GM12878 (cell line): ENCODE data around the gene SOX18. TPM values are rescaled to one million over a fixed set of nuclear protein-coding genes. Genes with fewer than 3 reads are reported as not detected.

Source experiments
- ATAC-seq: fragments of 200-7000 bp; cut with Tn5 transposase; 3 replicates; pipeline ENCODE4 v1.9.1; 2020; ENCODE audit warnings: mild to moderate bottlenecking, moderate library complexity
- BruUV-seq: library from RNA; stranded (reverse); fragments of 400-500 nt; replicated peaks from 2 replicates; lab custom pipeline; 2021; lab: Mats Ljungman, UMichigan
- CTCF ChIA-PET: fragments of 300-600 bp; sonication (Branson Sonifier 250); formaldehyde crosslinking; extraction: SDS; loops from one replicate; lab custom pipeline; 2021; ENCODE audit warnings: inconsistent platforms; lab: Yijun Ruan, JAX
- POLR2A ChIA-PET: fragments of 350-600 bp; formaldehyde crosslinking; extraction: SDS; loops from one replicate; lab custom pipeline; 2021; ENCODE audit warnings: inconsistent platforms; lab: Charles Lee
- RAD21 ChIA-PET: fragments of 300-600 bp; sonication (Branson Sonifier 250); formaldehyde crosslinking; loops from one replicate; lab custom pipeline; 2023; ENCODE audit warnings: antibody characterized with exemption; ENCODE audit not compliant: unreplicated experiment; lab: Charles Lee
- SMC1A ChIA-PET: fragments of 300-600 bp; sonication (Branson Sonifier 250); formaldehyde crosslinking; loops from one replicate; lab custom pipeline; 2023; ENCODE audit not compliant: unreplicated experiment, uncharacterized antibody; lab: Charles Lee
- DNase-seq: peaks from one replicate; pipeline ENCODE4 v3.0.0-alpha.2; 2011; ENCODE audit warnings: low read depth, low spot score
- FAIRE-seq: peaks from 3 replicates; lab custom pipeline; 2011; peaks lifted over from hg19 to GRCh38; lab: Jason Lieb, UNC
- H2AFZ ChIP-seq: 2 replicates; pipeline ENCODE4 v1.6.0; 2011; ENCODE audit warnings: low read depth, low read length, control low read depth; ENCODE audit not compliant: control insufficient read depth
- H3K27ac ChIP-seq: 2 replicates; pipeline ENCODE4 v1.5.1; 2011; ENCODE audit warnings: control low read depth; ENCODE audit not compliant: control insufficient read depth, insufficient read depth
- H3K27me3 ChIP-seq, 2 experiments: replicated peaks in 1 of 2; 2 replicates each; pipeline versions ENCODE4 v1.6.0 to v1.6.1; 2011; ENCODE audit warnings: low read length in 1 of 2; ENCODE audit not compliant: control insufficient read depth in 2 of 2, insufficient read depth in 2 of 2
- H3K36me3 ChIP-seq, 2 experiments: 2 replicates each; pipeline ENCODE4 v1.5.1; 2011; ENCODE audit warnings: low read length in 1 of 2; ENCODE audit not compliant: control insufficient read depth in 2 of 2, insufficient read depth in 2 of 2
- H3K4me1 ChIP-seq: 2 replicates; pipeline ENCODE4 v1.6.1; 2011; ENCODE audit warnings: mild to moderate bottlenecking, low read length, moderate library complexity, mixed read lengths; ENCODE audit not compliant: control insufficient read depth, insufficient read depth
- H3K4me2 ChIP-seq: 2 replicates; pipeline ENCODE4 v1.6.0; 2011; ENCODE audit warnings: control low read depth; ENCODE audit not compliant: control insufficient read depth, insufficient read depth
- H3K4me3 ChIP-seq: fragments of 200-600 bp; sonication (generic); 2 replicates; pipeline ENCODE4 v1.5.1; 2016
- H3K79me2 ChIP-seq: 2 replicates; pipeline ENCODE4 v1.6.0; 2011; ENCODE audit warnings: low read length; ENCODE audit not compliant: control insufficient read depth, insufficient read depth
- H3K9ac ChIP-seq: 2 replicates; pipeline ENCODE4 v1.8.0; 2011; ENCODE audit warnings: low read length, control low read depth, mixed read lengths; ENCODE audit not compliant: control insufficient read depth, insufficient read depth
- H3K9me3 ChIP-seq: replicated peaks from 3 replicates; pipeline ENCODE4 v1.5.1; 2011; ENCODE audit warnings: mild to moderate bottlenecking, low read length; ENCODE audit not compliant: control insufficient read depth, insufficient read depth
- H4K20me1 ChIP-seq: 2 replicates; pipeline ENCODE4 v1.6.0; 2011; ENCODE audit not compliant: control insufficient read depth, insufficient read depth
- CTCF ChIP-seq, 3 experiments: IDR thresholded peaks in 2 of 3; conservative IDR thresholded peaks in 1 of 3; 2 replicates each; pipeline ENCODE4 v1.5.1; 2011; ENCODE audit warnings: low read depth in 3 of 3, low read length in 3 of 3, mild to moderate bottlenecking in 3 of 3, control low read depth in 2 of 3, moderate library complexity in 2 of 3, inconsistent platforms in 1 of 3, mixed read lengths in 1 of 3; ENCODE audit not compliant: control insufficient read depth in 2 of 3, insufficient read depth in 1 of 3; ENCODE audit errors: extremely low read depth in 1 of 3
- HDGF ChIP-seq: fragments of 450-650 bp; IDR thresholded peaks from 2 replicates; pipeline ENCODE4 v1.6.1; 2016; ENCODE audit warnings: antibody characterized with exemption
- IKZF2 ChIP-seq, 2 experiments: fragments of 450-650 bp; IDR thresholded peaks; 2 replicates each; pipeline ENCODE4 v1.6.1; 2017; ENCODE audit warnings: mild to moderate bottlenecking in 2 of 2, moderate library complexity in 2 of 2
- IRF4 ChIP-seq: IDR thresholded peaks from 2 replicates; pipeline ENCODE4 v1.6.1; 2011; ENCODE audit warnings: low read depth, low read length
- MEF2B ChIP-seq: fragments of 450-650 bp; IDR thresholded peaks from 2 replicates; pipeline ENCODE4 v1.6.1; 2018; ENCODE audit warnings: mild to moderate bottlenecking, moderate library complexity; ENCODE audit not compliant: partially characterized antibody, poor library complexity, severe bottlenecking
- MTA2 ChIP-seq: fragments of 450-650 bp; IDR thresholded peaks from 2 replicates; pipeline ENCODE4 v1.6.1; 2016; ENCODE audit warnings: low read depth, mild to moderate bottlenecking, moderate library complexity
- MYB ChIP-seq: fragments of 150-350 bp; IDR thresholded peaks from 2 replicates; pipeline ENCODE4 v1.6.1; 2014; ENCODE audit warnings: mild to moderate bottlenecking, low read depth, low read length, borderline replicate concordance
- NFYA ChIP-seq: IDR thresholded peaks from 2 replicates; pipeline ENCODE4 v1.6.1; 2011; ENCODE audit warnings: low read depth, mild to moderate bottlenecking, low read length, improper control_type of control experiment, borderline replicate concordance
- PAX5 ChIP-seq: IDR thresholded peaks from 2 replicates; pipeline ENCODE4 v1.6.1; 2011; ENCODE audit warnings: low read depth, low read length, borderline replicate concordance
- PML ChIP-seq: IDR thresholded peaks from 2 replicates; pipeline ENCODE4 v1.6.1; 2012; ENCODE audit warnings: low read length, inconsistent platforms
- RAD21 ChIP-seq: IDR thresholded peaks from 2 replicates; pipeline ENCODE4 v1.6.1; 2011; ENCODE audit warnings: mild to moderate bottlenecking, low read depth, low read length, moderate library complexity; ENCODE audit not compliant: insufficient read depth
- SUZ12 ChIP-seq: fragments of 200-600 bp; sonication (generic); IDR thresholded peaks from one replicate; pipeline ENCODE4 v1.6.1; 2018; ENCODE audit warnings: antibody characterized with exemption, mild to moderate bottlenecking; ENCODE audit not compliant: unreplicated experiment
- TARDBP ChIP-seq: IDR thresholded peaks from 2 replicates; pipeline ENCODE4 v1.6.1; 2016; ENCODE audit warnings: borderline replicate concordance
- ZNF274 ChIP-seq: IDR thresholded peaks from one replicate; pipeline ENCODE4 v1.8.0; 2011; ENCODE audit not compliant: insufficient read length, insufficient read depth
- WGBS: methylation state at CpG from one replicate; pipeline ENCODE4 v1.1.6; 2016; ENCODE audit warnings: low lambda C conversion rate; ENCODE audit not compliant: insufficient replicate concordance, insufficient coverage; ENCODE audit errors: missing lambda C conversion rate; 5-methylcytosine and 5-hydroxymethylcytosine counted together
- in situ Hi-C: fragments of 300-500 bp; cut with MboI; formaldehyde crosslinking; loops from 9 replicates; pipeline ENCODE4 v1.14.3; 2018; ENCODE audit warnings: mixed read lengths
- intact Hi-C: fragments of 100-400 bp; cut with micrococcal nuclease; formaldehyde crosslinking; loops from one replicate; pipeline ENCODE4 v1.14.2; 2022; ENCODE audit not compliant: unreplicated experiment
- polyA plus RNA-seq, 11 experiments: library from polyadenylated mRNA; depleted of rRNA in 4 of 11; unstranded in 6 of 11; stranded (reverse) in 5 of 11; fragments of >200 nt; fragmentation: Nextera tagmentation in 4 of 11; fragmentation: Illumina TruSeq in 1 of 11; extraction: Ambion mirVana in 4 of 11; extraction: Trizol in 1 of 11; gene quantifications; 1 replicate in 1 of 11; 2 replicates in 10 of 11; pipeline versions ENCODE4 v1.2.1 to v1.2.3, GENCODE V29; 2011 to 2016; ENCODE audit warnings: inconsistent platforms in 2 of 11, missing spikeins in 2 of 11, low read depth in 1 of 11
- total RNA-seq, 4 experiments: library from RNA; depleted of rRNA in 3 of 4; stranded (reverse); fragments of >200 nt in 3 of 4; fragmentation: Illumina TruSeq in 1 of 4; extraction: Trizol in 1 of 4; gene quantifications; 2 replicates each; pipeline versions ENCODE4 v1.2.1 to v1.2.3, GENCODE V29; 2013 to 2021

Gene SOX18
- total and polyA plus RNA-seq, 10 of the 15 experiments (the other 5 are each of a cell fraction or from before 2014, with no cell fraction given): 0.05 to 5.6 (median 0.28) TPM; not detected in 3

- no peak for TF ChIP-seq SUZ12
- TF ChIP-seq MTA2: no peak
- no peak for TF ChIP-seq PML
Observed at GRCh38 chr20:64052326-64052722, 2.9 kb upstream of the SOX18 start (continued).

- Histone ChIP-seq H3K9me3 (no peaks in the 10 kb centered on the region), H4K20me1 (no peaks in the 10 kb centered on the region), H2AFZ (no peak overlapping the region), H3K27ac (no peak overlapping the region), H3K79me2 (no peaks in the 10 kb centered on the region), H3K27me3 (peaks cover 4 to 8% of the 10 kb centered on the region in 2 experiments; a peak in 3 of 4 replicates), H3K9ac (no peak overlapping the region), H3K4me3 (no peak overlapping the region), H3K36me3 (no peaks in the 10 kb centered on the region), H3K4me2 (no peak overlapping the region), H3K4me1 (peaks cover 28% of the 10 kb centered on the region)
- no TSS peak for BruUV-seq
- WGBS: 33% methylated on average over 9 of the region's 15 CpGs
- in situ Hi-C loops: no loop called here
- ATAC-seq: no peak
- ChIA-PET RAD21 (interaction anchor here (7.1 kb wide), 1 partner anchor 12 kb away, joined by 78 read pairs; no protein-coding TSS in a partner anchor), CTCF (interaction anchor here (2.2 to 9.2 kb wide), 3 partner anchors 10 to 18 kb away, joined by 5 to 108 read pairs (median 10); no protein-coding TSS in a partner anchor), SMC1A (no interaction called here), POLR2A (interaction anchor here (0.6 kb wide), 1 partner anchor 11 kb away, joined by 3 read pairs; no protein-coding TSS in a partner anchor)
- TF ChIP-seq PAX5 (no peak), TARDBP (no peak), IRF4 (no peak), IKZF2 (IDR thresholded peaks at IDR 0.05) (no peak), CTCF (IDR thresholded peaks at IDR 0.05 in 2 of 3, conservative IDR thresholded peaks at IDR 0.05 in 1 of 3; ENCODE audit: control insufficient read depth in 2 of 3, extremely low read depth in 1 of 3, insufficient read depth in 1 of 3, low read depth in 3 of 3, low read length in 3 of 3) (no peak), ZNF274 (no peak), NFYA (no peak), RAD21 (no peak), HDGF (no peak), MEF2B (no peak), MYB (no peak)
- DNase-seq: no peak
- no peak for FAIRE-seq
- intact Hi-C loops: loop anchor here (10.0 kb wide), 1 partner anchor 187 kb away; the partner anchor contains the start of genes ABHD16B and TPD52L2
Observed at GRCh38 chr20:64051561-64052325, 2.3 kb upstream of the SOX18 start.
